DND-41 (cell line): Measurements from ENCODE around the gene SMAP2.

Experiments
- ATAC-seq: fragments of 200-7000 bp; cut with Tn5 transposase; 3 replicates; pipeline ENCODE4 v1.9.1; 2021; ENCODE audit warnings: low read depth; ENCODE audit not compliant: insufficient read depth
- DNase-seq: peaks from one replicate; pipeline ENCODE4 v3.0.0-alpha.2; 2020
- H2AFZ ChIP-seq: 2 replicates; pipeline ENCODE4 v1.6.0; 2012; ENCODE audit warnings: low read depth, low read length
- H3K27ac ChIP-seq: 2 replicates; pipeline ENCODE4 v1.5.1; 2012; ENCODE audit warnings: low read length, inconsistent platforms
- H3K27me3 ChIP-seq: fragments of 200-600 bp; sonication (generic); 2 replicates; pipeline ENCODE4 v1.6.0; 2012; ENCODE audit warnings: low read length, mild to moderate bottlenecking, inconsistent platforms; ENCODE audit not compliant: insufficient read depth, poor library complexity
- H3K36me3 ChIP-seq: 2 replicates; pipeline ENCODE4 v1.5.1; 2012; ENCODE audit warnings: low read length, inconsistent platforms; ENCODE audit not compliant: insufficient read depth
- H3K4me1 ChIP-seq: 2 replicates; pipeline ENCODE4 v1.5.1; 2012; ENCODE audit warnings: mild to moderate bottlenecking, low read length; ENCODE audit not compliant: insufficient read depth
- H3K4me2 ChIP-seq: 2 replicates; pipeline ENCODE4 v1.6.0; 2012; ENCODE audit warnings: mild to moderate bottlenecking, moderate library complexity, low read length, inconsistent platforms; ENCODE audit not compliant: insufficient read depth
- H3K4me3 ChIP-seq, 2 experiments: fragments of 200-600 bp in 1 of 2; shearing (Covaris generic) in 1 of 2; 2 replicates each; pipeline ENCODE4 v1.5.1; 2012 to 2016; ENCODE audit warnings: inconsistent platforms in 2 of 2, low read length in 2 of 2, mild to moderate bottlenecking in 2 of 2, low read depth in 1 of 2, moderate library complexity in 1 of 2
- H3K79me2 ChIP-seq: 2 replicates; pipeline ENCODE4 v1.6.0; 2012; ENCODE audit warnings: low read length, inconsistent platforms; ENCODE audit not compliant: insufficient read depth
- H3K9ac ChIP-seq: 2 replicates; pipeline ENCODE4 v1.6.0; 2012; ENCODE audit warnings: low read depth, mild to moderate bottlenecking, inconsistent platforms, low read length, moderate library complexity
- H3K9me3 ChIP-seq: 2 replicates; pipeline ENCODE4 v1.5.1; 2012; ENCODE audit warnings: low read length, moderate library complexity, mild to moderate bottlenecking, inconsistent platforms; ENCODE audit not compliant: insufficient read depth, severe bottlenecking
- H4K20me1 ChIP-seq: 2 replicates; pipeline ENCODE4 v1.6.0; 2012; ENCODE audit warnings: low read length; ENCODE audit not compliant: insufficient read depth
- EZH2 ChIP-seq: IDR thresholded peaks from 3 replicates; pipeline ENCODE4 v1.6.1; 2012; ENCODE audit warnings: borderline replicate concordance, low read depth, mild to moderate bottlenecking, moderate library complexity, low read length, inconsistent platforms; ENCODE audit not compliant: severe bottlenecking
- TF ChIP-seq, protein P1 (sequence below): IDR thresholded peaks from 2 replicates; pipeline ENCODE4 v1.5.1; 2012; ENCODE audit warnings: borderline replicate concordance, low read length, moderate library complexity, mild to moderate bottlenecking; ENCODE audit not compliant: poor library complexity, severe bottlenecking; ENCODE audit errors: extremely low read depth

SMAP2 gene

DNA sequence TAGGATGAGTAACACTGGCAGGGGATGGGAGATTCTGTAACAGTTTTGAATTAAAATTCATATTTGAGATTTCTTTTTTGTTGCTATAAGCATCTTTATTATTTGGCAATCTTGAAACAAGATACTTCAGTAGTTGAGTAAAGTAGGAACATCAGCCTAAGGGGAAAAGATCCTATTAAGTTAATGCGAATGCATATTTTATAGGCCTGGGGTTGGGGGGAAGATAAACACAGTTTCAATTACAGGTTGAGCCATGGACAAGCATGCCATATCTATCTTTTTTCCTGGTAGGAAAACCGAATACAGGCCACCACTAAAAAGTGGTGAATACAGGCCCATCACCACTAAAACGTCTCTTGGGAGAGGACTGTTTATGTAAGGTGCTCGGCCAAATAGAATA is 32.3 kb downstream of the SMAP2 start:
- Histone ChIP-seq H3K4me3 (no peak overlapping the region), H3K9ac (no peak overlapping the region), H3K27ac (no peak overlapping the region), H3K4me1 (no peaks in the 10 kb centered on the region), H3K9me3 (no peaks in the 10 kb centered on the region), H3K4me2 (no peak overlapping the region), H4K20me1 (peaks cover 4% of the 10 kb centered on the region; the same call in 1 of the 2 replicates), H2AFZ (no peak overlapping the region), H3K79me2 (0 out of 2 replicates have a peak, but pooled peaks cover 4% of the 10 kb centered on the region), H3K36me3 (peaks cover 8% of the 10 kb centered on the region; the same call in 1 of the 2 replicates), H3K27me3 (no peaks in the 10 kb centered on the region)
- TF ChIP-seq, protein P1, sequence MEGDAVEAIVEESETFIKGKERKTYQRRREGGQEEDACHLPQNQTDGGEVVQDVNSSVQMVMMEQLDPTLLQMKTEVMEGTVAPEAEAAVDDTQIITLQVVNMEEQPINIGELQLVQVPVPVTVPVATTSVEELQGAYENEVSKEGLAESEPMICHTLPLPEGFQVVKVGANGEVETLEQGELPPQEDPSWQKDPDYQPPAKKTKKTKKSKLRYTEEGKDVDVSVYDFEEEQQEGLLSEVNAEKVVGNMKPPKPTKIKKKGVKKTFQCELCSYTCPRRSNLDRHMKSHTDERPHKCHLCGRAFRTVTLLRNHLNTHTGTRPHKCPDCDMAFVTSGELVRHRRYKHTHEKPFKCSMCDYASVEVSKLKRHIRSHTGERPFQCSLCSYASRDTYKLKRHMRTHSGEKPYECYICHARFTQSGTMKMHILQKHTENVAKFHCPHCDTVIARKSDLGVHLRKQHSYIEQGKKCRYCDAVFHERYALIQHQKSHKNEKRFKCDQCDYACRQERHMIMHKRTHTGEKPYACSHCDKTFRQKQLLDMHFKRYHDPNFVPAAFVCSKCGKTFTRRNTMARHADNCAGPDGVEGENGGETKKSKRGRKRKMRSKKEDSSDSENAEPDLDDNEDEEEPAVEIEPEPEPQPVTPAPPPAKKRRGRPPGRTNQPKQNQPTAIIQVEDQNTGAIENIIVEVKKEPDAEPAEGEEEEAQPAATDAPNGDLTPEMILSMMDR = no peak
- no peak for TF ChIP-seq EZH2
- ATAC-seq = no peak
- DNase-seq = no peak

DNA sequence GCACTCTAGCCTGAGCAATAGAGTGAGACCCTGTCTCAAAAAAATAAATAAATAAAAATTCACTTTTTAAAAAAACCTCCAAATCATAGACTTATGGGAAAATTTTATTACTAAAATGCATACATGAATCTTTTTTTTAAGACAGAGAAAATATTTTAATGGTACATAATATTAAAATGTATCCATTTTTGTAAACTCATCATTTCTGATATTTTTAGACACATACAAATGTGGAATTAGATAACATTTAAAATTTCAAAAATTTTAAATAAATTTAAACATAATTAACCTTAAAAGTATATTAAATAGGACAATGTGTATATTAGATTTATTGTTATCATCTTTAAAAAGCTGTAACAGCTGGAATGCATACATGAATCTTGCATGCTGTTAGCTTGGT is 33.9 kb downstream of the SMAP2 start:
- Histone ChIP-seq H3K79me2 (0 out of 2 replicates have a peak, but pooled peaks cover 4% of the 10 kb centered on the region), H2AFZ (no peak overlapping the region), H3K4me2 (no peak overlapping the region), H3K36me3 (peaks cover 12% of the 10 kb centered on the region; the same call in 1 of the 2 replicates), H3K9ac (no peak overlapping the region), H3K4me3 (no peak overlapping the region), H3K9me3 (no peaks in the 10 kb centered on the region), H4K20me1 (peaks cover 4% of the 10 kb centered on the region; the same call in 1 of the 2 replicates), H3K27me3 (no peaks in the 10 kb centered on the region), H3K4me1 (no peaks in the 10 kb centered on the region), H3K27ac (no peak overlapping the region)
- DNase-seq (no peak), ATAC-seq (no peak)
- TF ChIP-seq EZH2 = no peak
- TF ChIP-seq, protein P1 = no peak

DNA sequence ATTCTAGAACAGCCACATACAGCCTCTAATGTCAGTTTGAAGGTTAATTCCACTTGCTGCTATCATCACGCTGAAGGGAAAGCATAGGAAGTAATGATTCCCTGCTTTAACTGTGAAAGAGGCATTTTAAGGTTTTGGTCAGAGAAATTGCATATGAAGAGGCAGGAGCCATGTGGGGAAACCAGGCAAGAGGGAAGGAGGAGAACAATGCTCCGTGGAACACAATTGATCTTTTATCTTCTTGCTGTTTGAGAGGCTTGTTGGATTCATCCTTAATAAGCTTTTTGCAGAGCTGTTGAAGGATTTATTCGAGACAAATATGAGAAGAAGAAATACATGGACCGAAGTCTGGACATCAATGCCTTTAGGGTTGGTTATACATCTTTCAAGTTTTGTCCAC is 35.9 kb downstream of the SMAP2 start:
- Histone ChIP-seq H3K4me3 (no peak overlapping the region), H2AFZ (no peak overlapping the region), H3K9ac (no peak overlapping the region), H3K36me3 (peaks cover 23% of the 10 kb centered on the region; the same call in 1 of the 2 replicates), H3K27me3 (no peaks in the 10 kb centered on the region), H3K27ac (no peak overlapping the region), H4K20me1 (no peaks in the 10 kb centered on the region), H3K79me2 (0 out of 2 replicates have a peak, but pooled peaks cover 4% of the 10 kb centered on the region), H3K9me3 (no peaks in the 10 kb centered on the region), H3K4me1 (no peaks in the 10 kb centered on the region), H3K4me2 (no peak overlapping the region)
- TF ChIP-seq EZH2 = no peak
- TF ChIP-seq, protein P1 = no peak
- DNase-seq (no peak), ATAC-seq (no peak)

DNA sequence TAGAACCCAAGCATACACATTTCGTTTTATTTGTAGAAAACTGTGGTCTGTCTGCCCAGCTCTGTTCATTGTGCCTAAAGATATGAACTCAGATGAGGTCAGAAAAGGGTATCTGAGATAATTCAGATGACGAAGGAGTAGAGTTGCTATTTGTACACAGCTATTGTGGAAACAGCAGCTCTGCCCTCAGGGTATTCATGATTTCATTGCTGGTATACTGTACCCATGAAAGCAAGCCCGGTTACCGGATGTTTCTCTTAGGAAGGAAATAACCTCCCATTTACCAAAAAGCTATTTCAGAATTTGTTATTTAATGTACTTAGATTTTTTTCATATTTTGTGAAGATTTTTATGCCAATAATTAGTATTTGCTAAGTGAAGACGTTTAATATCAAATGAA is 37.8 kb downstream of the SMAP2 start:
- Histone ChIP-seq H3K27me3 (no peaks in the 10 kb centered on the region), H3K4me3 (no peak overlapping the region), H3K9ac (no peak overlapping the region), H3K27ac (no peak overlapping the region), H2AFZ (no peak overlapping the region), H4K20me1 (no peaks in the 10 kb centered on the region), H3K9me3 (no peaks in the 10 kb centered on the region), H3K79me2 (no peaks in the 10 kb centered on the region), H3K4me2 (no peak overlapping the region), H3K36me3 (peaks cover 39% of the 10 kb centered on the region), H3K4me1 (no peaks in the 10 kb centered on the region)
- DNase-seq (no peak), ATAC-seq (no peak)
- TF ChIP-seq, protein P1 = no peak
- no peak for TF ChIP-seq EZH2
